ENCODE results near the gene ZNF618.

Gene ZNF618

DNA sequence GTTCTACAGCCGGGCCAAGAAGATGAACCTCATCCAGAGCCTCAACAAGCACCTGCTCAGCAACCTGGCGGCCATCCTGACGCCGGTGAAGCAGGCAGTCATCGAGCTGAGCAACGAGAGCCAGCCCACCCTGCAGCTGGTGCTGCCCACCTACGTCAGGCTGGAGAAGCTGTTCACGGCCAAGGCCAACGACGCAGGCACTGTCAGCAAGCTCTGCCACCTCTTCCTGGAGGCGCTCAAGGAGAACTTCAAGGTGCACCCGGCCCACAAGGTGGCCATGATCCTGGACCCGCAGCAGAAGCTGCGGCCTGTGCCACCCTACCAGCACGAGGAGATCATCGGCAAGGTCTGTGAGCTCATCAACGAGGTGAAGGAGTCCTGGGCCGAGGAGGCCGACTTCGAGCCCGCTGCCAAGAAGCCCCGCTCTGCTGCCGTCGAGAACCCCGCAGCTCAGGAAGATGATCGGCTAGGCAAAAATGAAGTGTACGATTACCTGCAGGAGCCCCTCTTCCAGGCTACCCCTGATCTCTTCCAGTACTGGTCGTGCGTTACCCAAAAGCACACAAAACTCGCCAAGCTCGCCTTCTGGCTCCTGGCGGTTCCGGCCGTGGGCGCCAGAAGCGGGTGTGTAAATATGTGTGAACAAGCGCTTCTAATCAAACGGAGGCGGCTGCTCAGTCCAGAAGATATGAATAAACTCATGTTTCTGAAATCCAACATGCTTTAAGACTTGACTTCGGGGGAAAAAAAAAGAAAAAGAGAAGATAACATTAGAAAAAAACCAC lies 173.5 kb downstream of the ZNF618 start:
- no peak for DNase-seq

DNA sequence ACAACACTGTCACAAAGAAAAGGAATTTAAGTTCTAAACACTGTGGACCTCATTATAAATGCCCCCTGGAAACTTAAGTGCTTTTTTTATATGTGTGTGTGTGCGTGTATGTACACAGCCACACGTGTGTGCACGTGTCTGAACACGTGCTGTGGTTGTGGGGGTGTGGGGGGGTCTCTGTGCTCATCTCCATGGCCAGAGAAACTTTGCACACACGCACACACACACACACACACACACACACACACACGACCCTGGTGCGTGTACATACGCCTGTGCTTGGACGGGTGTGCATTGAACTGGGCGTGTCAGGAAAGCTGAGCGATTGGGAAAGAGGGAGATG lies 174.1 kb downstream of the ZNF618 start:
- no peak for DNase-seq

DNA sequence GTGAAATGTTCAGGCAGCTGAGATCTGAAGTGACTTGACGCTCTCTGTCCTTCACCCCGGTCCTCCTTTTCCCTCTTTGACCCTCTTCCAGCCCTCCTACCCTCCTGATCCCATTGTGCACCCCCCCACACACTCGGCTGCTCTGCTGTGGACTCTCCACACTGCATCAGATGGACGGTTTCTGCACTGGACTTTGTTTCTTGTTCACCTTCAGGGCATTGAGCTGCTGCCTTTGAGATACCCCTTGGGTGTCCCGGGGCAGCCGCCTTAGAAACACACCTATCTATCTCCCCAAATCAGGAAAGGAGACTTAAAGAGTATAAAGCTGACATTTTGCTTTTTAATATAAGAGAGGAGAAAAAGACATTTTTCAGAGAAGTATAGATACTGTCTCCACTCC lies 174.5 kb downstream of the ZNF618 start:
- DNase-seq = no peak

GRCh38 chr9:114051281-114051680 lies 175.2 kb downstream of the ZNF618 start:
- no peak for DNase-seq

DNA sequence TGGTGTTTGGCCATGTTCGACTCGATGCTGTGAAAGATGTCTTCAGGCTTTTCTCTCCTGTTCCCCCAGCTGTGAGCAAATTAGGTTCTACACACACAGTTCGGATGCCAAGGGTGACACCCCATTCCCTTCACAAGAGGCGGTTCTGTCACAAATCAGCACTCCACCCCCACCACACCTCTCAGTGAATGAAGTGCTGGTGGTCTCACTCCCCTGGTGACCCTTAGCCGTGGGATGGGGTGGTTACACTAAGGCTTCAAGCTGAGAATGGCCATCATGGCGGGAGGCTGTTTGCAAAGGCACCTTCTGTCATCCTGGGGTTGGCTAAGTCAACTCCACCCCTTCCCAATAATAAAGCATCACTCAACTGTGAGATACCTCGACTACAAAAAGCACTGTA lies 175.6 kb downstream of the ZNF618 start:
- no peak for DNase-seq

DNA sequence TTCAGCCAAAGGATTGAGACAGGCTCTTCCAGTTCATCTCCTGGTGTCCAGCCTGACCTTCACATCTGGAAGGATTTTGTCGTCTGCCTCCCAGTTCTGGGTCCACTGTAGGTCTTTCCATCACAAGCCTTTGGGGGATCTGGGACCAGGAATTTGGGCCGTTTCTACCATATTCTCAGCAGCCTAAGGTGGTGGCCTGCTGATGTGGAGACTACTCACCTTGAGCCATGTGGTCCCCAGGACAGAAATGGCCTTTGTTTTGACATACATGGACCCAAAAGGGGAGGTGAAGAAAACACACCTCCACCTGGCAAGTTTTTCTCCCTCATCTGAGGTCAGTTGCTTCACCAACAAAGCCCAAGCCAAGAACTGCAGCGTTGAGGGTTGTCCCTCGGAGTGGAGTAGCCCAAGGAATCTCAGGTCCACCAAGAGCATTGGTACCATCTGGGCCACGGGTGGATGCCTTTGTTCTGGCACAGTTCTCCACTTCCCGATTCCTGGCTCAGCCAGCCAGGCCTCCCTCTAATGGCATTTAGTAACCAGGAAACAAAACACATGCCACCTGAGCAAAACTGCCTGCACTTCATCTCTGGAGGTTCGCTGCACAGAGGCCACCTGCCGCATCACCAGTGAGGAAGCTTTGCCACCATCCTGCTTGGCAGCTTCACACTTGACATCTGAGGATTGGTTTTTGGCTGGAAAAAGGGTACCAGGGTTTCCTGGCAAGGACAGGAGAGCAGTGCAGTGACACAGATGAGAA lies 177.3 kb downstream of the ZNF618 start:
- DNase-seq = no peak

GRCh38 chr9:114054191-114054690 lies 178.1 kb downstream of the ZNF618 start:
- DNase-seq = no peak

DNA sequence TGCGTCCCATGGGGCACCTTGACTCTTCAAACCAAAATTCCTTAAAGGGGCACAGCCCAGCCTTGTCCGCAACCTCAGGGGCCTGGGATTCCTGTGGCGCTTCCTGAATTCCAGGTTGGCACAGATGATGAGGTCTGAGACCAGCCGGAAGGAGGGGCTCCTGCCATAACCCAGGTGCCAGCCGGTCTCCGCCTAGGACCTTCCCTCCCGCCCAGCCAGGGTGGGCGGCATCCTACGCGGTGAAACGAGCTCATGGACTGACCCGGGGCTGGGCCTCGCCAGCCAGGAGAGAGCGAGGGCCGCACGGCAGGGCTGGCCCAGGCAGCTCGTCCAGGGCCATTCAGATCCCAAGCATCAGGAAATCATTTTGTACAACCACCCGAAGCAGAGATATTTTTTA lies 179.0 kb downstream of the ZNF618 start:
- DNase-seq = no peak

DNA sequence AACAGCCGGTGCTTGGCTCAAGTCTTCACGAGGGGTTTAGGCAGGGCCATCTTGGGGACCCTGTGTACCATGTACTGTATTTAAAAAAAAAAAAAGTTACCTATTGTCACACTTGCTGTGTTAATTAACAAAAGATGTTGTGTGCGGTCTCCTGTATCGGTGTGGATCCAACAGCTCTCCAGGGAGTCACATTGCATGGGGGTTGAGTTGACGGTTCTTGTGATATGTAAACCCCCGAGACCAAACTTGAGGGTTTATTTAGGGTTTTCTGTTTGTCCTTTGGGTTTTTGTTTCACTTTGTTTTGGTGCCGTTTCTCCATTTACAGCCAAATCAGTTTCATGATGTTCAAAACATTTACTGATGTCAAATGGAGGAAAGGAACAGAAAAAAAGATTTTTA lies 179.8 kb downstream of the ZNF618 start:
- no peak for DNase-seq

DNA sequence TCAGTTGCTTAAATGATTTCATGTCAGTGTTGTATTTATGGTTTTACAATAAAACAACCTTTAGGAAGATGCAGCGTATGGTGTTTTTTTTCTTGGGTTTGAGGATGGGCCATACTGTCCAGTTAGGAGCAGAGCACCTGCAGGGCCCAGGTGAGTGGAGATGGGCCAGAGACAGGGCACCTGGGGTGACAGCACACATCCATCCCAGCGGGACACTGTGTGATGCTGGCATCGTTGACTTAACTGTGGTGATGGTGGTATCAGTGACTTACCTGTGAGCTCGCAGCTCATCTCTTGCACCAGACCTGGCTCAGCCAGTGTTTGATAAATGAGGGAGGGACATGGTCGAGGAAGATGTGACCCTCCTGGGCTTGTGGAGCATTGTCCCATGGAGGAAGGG lies 180.4 kb downstream of the ZNF618 start:
- DNase-seq = no peak

DNA sequence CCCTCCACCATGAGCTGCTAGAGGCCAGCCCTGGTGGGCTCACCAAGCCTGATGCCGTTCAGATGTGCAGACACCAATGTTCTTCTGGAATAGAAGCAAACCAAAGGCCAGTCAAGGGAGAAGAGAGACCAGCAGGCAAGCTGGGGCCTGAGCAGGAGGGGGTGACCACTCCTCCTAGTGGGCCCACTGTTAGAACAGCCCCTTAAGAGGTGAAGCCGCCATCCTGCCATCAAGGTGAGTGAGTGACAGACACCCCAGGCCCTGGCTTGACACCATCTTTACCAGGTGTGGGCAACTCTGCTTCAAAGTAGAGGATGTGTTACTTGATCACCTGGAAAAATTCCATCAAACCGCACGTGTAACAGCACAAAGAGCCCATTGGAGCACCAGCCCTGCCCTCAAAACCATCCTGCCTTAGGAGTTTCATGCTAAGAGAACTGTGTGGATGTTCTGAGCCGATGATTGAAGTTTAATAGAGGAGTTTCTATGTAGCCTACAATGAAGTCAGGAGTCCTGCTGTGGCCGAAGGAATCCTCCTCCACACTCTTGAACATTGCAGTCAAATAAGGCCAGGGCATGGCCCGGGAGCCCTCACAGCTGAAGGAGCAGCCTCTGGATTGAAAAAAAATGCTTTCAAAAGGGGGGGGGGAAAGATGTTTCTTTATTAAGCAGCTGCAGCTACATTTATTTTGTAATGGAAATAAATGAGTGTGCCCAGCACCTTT lies 181.2 kb downstream of the ZNF618 start:
- DNase-seq = no peak

GRCh38 chr9:114058688-114059046 lies 182.6 kb downstream of the ZNF618 start:
- DNase-seq = no peak

GRCh38 chr9:114059047-114059803 lies 183.1 kb downstream of the ZNF618 start:
- DNase-seq = no peak

GRCh38 chr9:114060070-114060469 lies 184.0 kb downstream of the ZNF618 start:
- DNase-seq = no peak

DNA sequence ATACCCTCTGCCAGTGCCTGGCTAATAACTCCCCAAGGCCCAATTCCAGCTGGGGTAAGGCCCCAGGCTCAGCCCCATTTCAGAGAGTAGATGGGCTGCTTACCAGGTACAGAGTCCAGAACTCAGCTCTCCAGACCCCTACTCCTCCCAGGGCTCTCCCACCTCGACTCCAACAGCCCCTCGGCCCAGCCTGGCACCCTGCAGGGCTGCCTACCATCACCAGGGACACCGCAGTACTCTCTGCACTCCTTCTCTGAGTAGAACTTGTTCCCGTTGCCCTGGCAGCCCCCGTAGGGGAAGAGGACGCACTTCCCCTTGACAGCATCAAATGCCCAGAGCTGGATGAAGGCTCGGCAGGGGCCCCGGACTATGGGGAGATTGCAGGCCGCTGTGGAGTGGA lies 184.6 kb downstream of the ZNF618 start:
- no peak for DNase-seq

GRCh38 chr9:114061292-114061691 lies 185.2 kb downstream of the ZNF618 start:
- no peak for DNase-seq

GRCh38 chr9:114061830-114062474 lies 185.8 kb downstream of the ZNF618 start:
- DNase-seq = no peak

GRCh38 chr9:114065304-114065703 lies 189.2 kb downstream of the ZNF618 start:
- DNase-seq = no peak

DNA sequence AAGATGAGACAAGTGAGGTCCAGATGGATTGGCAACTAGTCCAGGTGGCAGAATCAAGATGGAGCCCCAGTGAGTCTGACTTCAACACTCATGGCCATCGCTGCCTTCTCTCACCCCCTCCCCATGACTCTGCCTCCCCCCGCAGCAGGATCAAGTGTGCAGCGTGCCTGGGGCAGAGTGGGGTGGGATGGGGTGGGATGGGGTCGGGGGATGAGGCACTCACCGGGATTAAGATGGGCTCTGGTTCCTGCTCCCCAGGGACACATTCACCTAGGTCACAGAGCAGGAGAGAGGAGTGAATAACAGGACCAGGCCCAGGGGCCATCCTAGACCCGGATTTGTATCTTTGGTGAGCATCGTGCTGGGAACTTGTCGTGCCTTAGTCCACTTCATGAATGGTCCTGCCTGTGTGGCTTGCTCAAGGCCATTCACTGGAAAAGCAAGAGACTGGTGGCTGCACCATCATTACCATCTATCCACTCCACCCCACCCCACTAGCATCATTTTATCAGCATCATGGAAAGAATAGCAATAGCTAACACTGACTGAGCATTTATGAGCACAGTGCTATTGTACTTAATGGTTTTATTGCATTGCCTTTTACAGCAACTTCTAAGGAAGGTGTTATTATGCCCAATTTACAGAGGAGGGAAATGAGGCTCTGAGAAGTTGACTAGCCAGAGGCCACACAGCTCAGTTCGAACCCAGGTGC lies 193.5 kb downstream of the ZNF618 start:
- DNase-seq = no peak

GRCh38 chr9:114070188-114071103 lies 194.3 kb downstream of the ZNF618 start:
- DNase-seq = no peak
